Astrocyte (in vitro differentiated cells and primary cell): ENCODE data around the gene CCDC86. TPM values are rescaled to one million over a fixed set of nuclear protein-coding genes. Genes with fewer than 3 reads are reported as not detected.

Source experiments
- DNase-seq: peaks from one replicate; pipeline ENCODE4 v3.0.0-alpha.2; 2010; ENCODE audit warnings: low read depth
- FAIRE-seq: peaks from 2 replicates; lab custom pipeline; 2011; peaks lifted over from hg19 to GRCh38; lab: Jason Lieb, UNC
- H2AFZ ChIP-seq: 2 replicates; pipeline ENCODE4 v1.6.0; 2012; ENCODE audit warnings: low read depth, low read length, inconsistent platforms
- H3K27ac ChIP-seq: 2 replicates; pipeline ENCODE4 v1.5.1; 2011; ENCODE audit warnings: low read depth, low read length, inconsistent platforms
- H3K27me3 ChIP-seq: 2 replicates; pipeline ENCODE4 v1.6.0; 2011; ENCODE audit warnings: low read length, inconsistent platforms; ENCODE audit not compliant: insufficient read depth
- H3K36me3 ChIP-seq: 2 replicates; pipeline ENCODE4 v1.5.1; 2011; ENCODE audit warnings: low read length, inconsistent platforms; ENCODE audit not compliant: insufficient read depth
- H3K4me1 ChIP-seq: 2 replicates; pipeline ENCODE4 v1.5.1; 2011; ENCODE audit warnings: low read length, inconsistent platforms; ENCODE audit not compliant: insufficient read depth
- H3K4me2 ChIP-seq: 2 replicates; pipeline ENCODE4 v1.6.0; 2012; ENCODE audit warnings: low read length, inconsistent platforms
- H3K4me3 ChIP-seq: 2 replicates; pipeline ENCODE4 v1.5.1; 2011; ENCODE audit warnings: low read depth, mild to moderate bottlenecking, low read length, inconsistent platforms; ENCODE audit not compliant: insufficient read depth
- H3K79me2 ChIP-seq: 2 replicates; pipeline ENCODE4 v1.6.0; 2012; ENCODE audit warnings: mild to moderate bottlenecking, low read length, inconsistent platforms; ENCODE audit not compliant: insufficient read depth
- H3K9ac ChIP-seq: 2 replicates; pipeline ENCODE4 v1.6.0; 2012; ENCODE audit warnings: mild to moderate bottlenecking, low read length, inconsistent platforms
- H3K9me3 ChIP-seq: 2 replicates; pipeline ENCODE4 v1.5.1; 2012; ENCODE audit warnings: low read depth, mild to moderate bottlenecking, low read length, inconsistent platforms; ENCODE audit not compliant: insufficient read depth
- H4K20me1 ChIP-seq: 2 replicates; pipeline ENCODE4 v1.6.0; 2012; ENCODE audit warnings: low read length, inconsistent platforms; ENCODE audit not compliant: insufficient read depth
- H3K27ac Mint-ChIP-seq: one replicate; pipeline ENCODE4 v1.8.0; 2021; ENCODE audit warnings: mild to moderate bottlenecking, mixed read lengths; ENCODE audit not compliant: unreplicated experiment
- H3K27me3 Mint-ChIP-seq: one replicate; pipeline ENCODE4 v1.8.0; 2021; ENCODE audit warnings: low read depth, mixed read lengths; ENCODE audit not compliant: unreplicated experiment
- H3K36me3 Mint-ChIP-seq: one replicate; pipeline ENCODE4 v1.8.0; 2021; ENCODE audit warnings: low read depth, mixed read lengths; ENCODE audit not compliant: unreplicated experiment
- H3K4me1 Mint-ChIP-seq: one replicate; pipeline ENCODE4 v1.8.0; 2021; ENCODE audit warnings: low read depth, mixed read lengths; ENCODE audit not compliant: unreplicated experiment
- H3K4me3 Mint-ChIP-seq: one replicate; pipeline ENCODE4 v1.8.0; 2021; ENCODE audit warnings: mild to moderate bottlenecking, moderate library complexity, mixed read lengths; ENCODE audit not compliant: unreplicated experiment
- H3K9me3 Mint-ChIP-seq: one replicate; pipeline ENCODE4 v1.8.0; 2021; ENCODE audit warnings: mild to moderate bottlenecking, mixed read lengths; ENCODE audit not compliant: unreplicated experiment
- EZH2 ChIP-seq: IDR thresholded peaks from 2 replicates; pipeline ENCODE4 v1.6.1; 2012; ENCODE audit warnings: mild to moderate bottlenecking, low read length, inconsistent platforms; ENCODE audit not compliant: insufficient read depth
- total RNA-seq: library from RNA; stranded (reverse); gene quantifications from 2 replicates; pipeline ENCODE4 v1.2.1, GENCODE V29; 2021
- TF ChIP-seq, protein P1 (sequence below): IDR thresholded peaks from 2 replicates; pipeline ENCODE4 v1.5.1; 2011; ENCODE audit warnings: low read depth, mild to moderate bottlenecking, inconsistent platforms, low read length, moderate library complexity; ENCODE audit not compliant: insufficient read depth

Gene CCDC86
- total RNA-seq, 1 donor from 2014 or later: 51.4 TPM

DNA sequence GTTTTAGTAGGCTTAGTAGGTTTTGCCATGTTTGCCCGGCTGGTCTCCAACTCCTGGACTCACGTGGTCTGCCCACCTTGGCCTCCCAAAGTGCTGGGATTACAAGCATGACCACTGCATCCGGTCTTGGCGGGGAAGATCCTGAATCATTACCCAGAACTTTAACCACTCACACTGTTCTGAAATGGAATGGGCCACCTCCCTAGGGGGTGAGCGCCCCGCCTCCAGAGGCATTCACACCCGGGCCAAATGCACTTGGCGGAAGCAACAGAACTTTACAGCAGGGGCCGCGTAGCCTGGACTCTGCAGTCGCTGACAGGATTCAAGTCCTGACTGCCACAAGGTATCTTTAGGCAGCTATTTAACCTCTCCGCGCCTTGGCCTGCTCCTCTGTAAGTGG, 5.4 kb downstream of the CCDC86 start:
- no peaks in the 10 kb centered on the region for H3K27me3 ChIP-seq
- H4K20me1 ChIP-seq: peaks cover 39% of the 10 kb centered on the region
- FAIRE-seq (no peak), DNase-seq (no peak)
- H3K4me1 ChIP-seq: peaks cover 23% of the 10 kb centered on the region
- Mint-ChIP-seq H3K27ac (no peak overlapping the region), H3K4me1 (peaks cover 22% of the 10 kb centered on the region), H3K9me3 (no peaks in the 10 kb centered on the region), H3K4me3 (no peak overlapping the region), H3K36me3 (peaks cover 26% of the 10 kb centered on the region), H3K27me3 (peaks cover 2% of the 10 kb centered on the region)
- no peak overlapping the region for H3K9ac ChIP-seq
- H2AFZ ChIP-seq: no peak overlapping the region
- no peak overlapping the region for H3K4me2 ChIP-seq
- no peak overlapping the region for H3K4me3 ChIP-seq
- TF ChIP-seq, protein P1, sequence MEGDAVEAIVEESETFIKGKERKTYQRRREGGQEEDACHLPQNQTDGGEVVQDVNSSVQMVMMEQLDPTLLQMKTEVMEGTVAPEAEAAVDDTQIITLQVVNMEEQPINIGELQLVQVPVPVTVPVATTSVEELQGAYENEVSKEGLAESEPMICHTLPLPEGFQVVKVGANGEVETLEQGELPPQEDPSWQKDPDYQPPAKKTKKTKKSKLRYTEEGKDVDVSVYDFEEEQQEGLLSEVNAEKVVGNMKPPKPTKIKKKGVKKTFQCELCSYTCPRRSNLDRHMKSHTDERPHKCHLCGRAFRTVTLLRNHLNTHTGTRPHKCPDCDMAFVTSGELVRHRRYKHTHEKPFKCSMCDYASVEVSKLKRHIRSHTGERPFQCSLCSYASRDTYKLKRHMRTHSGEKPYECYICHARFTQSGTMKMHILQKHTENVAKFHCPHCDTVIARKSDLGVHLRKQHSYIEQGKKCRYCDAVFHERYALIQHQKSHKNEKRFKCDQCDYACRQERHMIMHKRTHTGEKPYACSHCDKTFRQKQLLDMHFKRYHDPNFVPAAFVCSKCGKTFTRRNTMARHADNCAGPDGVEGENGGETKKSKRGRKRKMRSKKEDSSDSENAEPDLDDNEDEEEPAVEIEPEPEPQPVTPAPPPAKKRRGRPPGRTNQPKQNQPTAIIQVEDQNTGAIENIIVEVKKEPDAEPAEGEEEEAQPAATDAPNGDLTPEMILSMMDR: no peak
- no peak for TF ChIP-seq EZH2
- no peaks in the 10 kb centered on the region for H3K9me3 ChIP-seq
- H3K79me2 ChIP-seq: peaks cover 43% of the 10 kb centered on the region
- peaks cover 8% of the 10 kb centered on the region for H3K36me3 ChIP-seq
- H3K27ac ChIP-seq: no peak overlapping the region

DNA sequence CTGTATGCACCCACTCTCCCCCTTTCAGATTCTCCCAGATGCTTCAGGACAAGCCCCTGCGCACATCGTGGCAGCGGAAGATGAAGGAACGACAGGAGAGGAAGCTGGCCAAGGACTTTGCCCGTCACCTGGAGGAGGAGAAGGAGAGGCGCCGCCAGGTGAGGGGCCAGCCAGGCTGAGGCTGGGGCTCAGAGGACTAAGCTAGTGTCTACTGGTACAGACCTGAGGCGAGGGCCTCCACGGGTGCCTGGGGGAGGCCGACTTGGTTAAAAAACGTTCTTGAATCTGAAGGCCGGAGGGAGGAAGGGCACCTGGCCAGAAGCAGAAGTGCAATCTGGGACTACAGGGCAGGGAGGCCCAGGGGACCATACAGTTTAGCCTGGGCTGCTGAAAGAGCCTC, 6.0 kb downstream of the CCDC86 start:
- Mint-ChIP-seq H3K4me1 (peaks cover 22% of the 10 kb centered on the region), H3K4me3 (no peak overlapping the region), H3K36me3 (peaks cover 26% of the 10 kb centered on the region), H3K27ac (no peak overlapping the region), H3K27me3 (peaks cover 2% of the 10 kb centered on the region), H3K9me3 (no peaks in the 10 kb centered on the region)
- Histone ChIP-seq H4K20me1 (peaks cover 39% of the 10 kb centered on the region), H3K79me2 (peaks cover 37% of the 10 kb centered on the region), H3K4me3 (no peak overlapping the region), H3K27me3 (no peaks in the 10 kb centered on the region), H3K9me3 (no peaks in the 10 kb centered on the region), H3K36me3 (peaks cover 8% of the 10 kb centered on the region), H3K4me1 (peaks cover 19% of the 10 kb centered on the region), H3K4me2 (no peak overlapping the region), H3K27ac (no peak overlapping the region), H3K9ac (no peak overlapping the region), H2AFZ (no peak overlapping the region)
- FAIRE-seq (no peak), DNase-seq (no peak)
- no peak for TF ChIP-seq EZH2
- TF ChIP-seq, protein P1: no peak

DNA sequence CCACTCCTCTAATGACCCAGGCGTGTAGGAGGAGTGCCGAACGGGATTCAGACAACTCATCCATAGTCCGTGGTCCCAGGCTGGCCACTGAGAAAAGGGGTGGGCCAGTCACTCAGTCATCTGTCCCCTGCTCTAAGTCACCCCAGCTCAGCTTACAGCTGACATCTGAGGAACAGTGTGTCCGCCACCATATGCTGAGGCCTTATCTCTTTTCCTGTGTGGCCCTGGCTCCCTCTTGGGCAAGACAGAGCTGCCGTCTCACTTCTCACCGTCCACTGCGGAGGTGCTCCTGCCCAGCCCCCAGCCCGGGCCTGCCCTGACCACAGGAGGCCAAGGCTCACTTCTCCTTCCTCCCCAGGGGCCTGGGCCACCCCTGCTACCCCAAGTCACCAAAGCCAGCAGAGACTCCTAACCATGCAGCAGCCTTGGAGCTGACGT, 6.8 kb downstream of the CCDC86 start:
- Mint-ChIP-seq H3K27me3 (peaks cover 2% of the 10 kb centered on the region), H3K27ac (no peak overlapping the region), H3K4me3 (no peak overlapping the region), H3K9me3 (no peaks in the 10 kb centered on the region), H3K36me3 (peaks cover 26% of the 10 kb centered on the region), H3K4me1 (peaks cover 16% of the 10 kb centered on the region)
- Histone ChIP-seq H3K4me1 (peaks cover 11% of the 10 kb centered on the region), H3K4me2 (no peak overlapping the region), H3K36me3 (peaks cover 8% of the 10 kb centered on the region), H2AFZ (no peak overlapping the region), H4K20me1 (peaks cover 33% of the 10 kb centered on the region), H3K27ac (no peak overlapping the region), H3K27me3 (no peaks in the 10 kb centered on the region), H3K9me3 (no peaks in the 10 kb centered on the region), H3K9ac (no peak overlapping the region), H3K79me2 (peaks cover 29% of the 10 kb centered on the region), H3K4me3 (no peak overlapping the region)
- no peak for TF ChIP-seq EZH2
- TF ChIP-seq, protein P1: no peak
- no peak for DNase-seq
- FAIRE-seq: no peak
